Fibroblast of lung (primary cell): ENCODE results near the gene AK8.

Experiments
- CTCF ChIP-seq, 2 donors: IDR thresholded peaks in 1 of 2; conservative IDR thresholded peaks in 1 of 2; 1 replicate in 1 of 2; 2 replicates in 1 of 2; pipeline ENCODE4 v1.5.1; 2011 to 2012; ENCODE audit warnings: low read length in 2 of 2, control low read depth in 1 of 2, inconsistent platforms in 1 of 2, low read depth in 1 of 2, mild to moderate bottlenecking in 1 of 2
- EZH2 ChIP-seq: IDR thresholded peaks from 2 replicates; pipeline ENCODE4 v1.5.1; 2012; ENCODE audit warnings: low read length, control low read depth, mild to moderate bottlenecking; ENCODE audit errors: missing control alignments

GRCh38 chr9:132878695-132879456 is 792 bp upstream of the AK8 start, which contains the start of gene SPACA9:
- no peak for TF ChIP-seq CTCF (conservative IDR thresholded peaks at IDR 0.05 in 1 of 2, IDR thresholded peaks at IDR 0.05 in 1 of 2; ENCODE audit: low read depth in 1 of 2, low read length in 2 of 2)
- TF ChIP-seq EZH2: no peak
